Measurements from ENCODE around the gene RAB4A. TPM values are rescaled to one million over a fixed set of nuclear protein-coding genes. Genes with fewer than 3 reads are reported as not detected.

The RAB4A gene
- total RNA-seq, 1 experiment from 2014 or later = 98.9 TPM

DNA sequence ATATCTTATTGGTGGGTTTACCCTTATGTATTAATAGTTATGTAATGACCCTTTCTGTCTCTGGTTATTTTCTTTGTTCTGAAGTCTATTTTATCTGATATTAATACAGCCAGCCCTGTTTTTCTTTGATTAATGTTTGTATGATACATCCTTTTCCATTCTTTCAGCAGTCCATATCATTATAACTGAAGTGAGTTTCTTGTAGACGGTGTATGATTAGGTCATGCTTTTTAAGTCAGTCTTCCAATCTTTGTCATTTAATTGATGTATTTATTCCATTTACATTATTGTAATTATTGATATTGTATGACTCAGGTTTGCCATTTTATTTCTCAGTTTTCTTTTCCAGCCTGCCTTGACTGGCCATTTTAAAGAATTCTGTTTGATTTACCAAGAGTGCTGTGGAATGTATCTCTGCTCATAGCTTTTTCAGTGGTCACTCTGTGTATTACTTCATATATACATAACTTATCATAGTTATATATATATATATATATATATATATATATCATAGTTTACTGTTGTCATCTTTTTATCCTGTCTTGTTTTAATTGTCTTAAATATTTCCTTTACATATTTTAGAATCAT, 10.5 kb downstream of the RAB4A start:
- Histone ChIP-seq H3K4me3 (ENCODE audit: low read depth, low read length) (no peak overlapping the region), H3K27me3 (replicated peaks; ENCODE audit: control insufficient read depth, insufficient read depth, low read length) (no peaks in the 10 kb centered on the region), H3K9me3 (no peaks in the 10 kb centered on the region), H3K4me1 (peaks cover 27% of the 10 kb centered on the region), H3K36me3 (ENCODE audit: control insufficient read depth, insufficient read depth, low read length) (peaks cover 3% of the 10 kb centered on the region; the same call in 1 of the 2 replicates)
- Mint-ChIP-seq H3K27ac (ENCODE audit: unreplicated experiment) (no peak overlapping the region), H3K27me3 (ENCODE audit: insufficient read depth, unreplicated experiment) (no peaks in the 10 kb centered on the region), H3K9me3 (ENCODE audit: unreplicated experiment) (no peaks in the 10 kb centered on the region), H3K4me3 (ENCODE audit: unreplicated experiment) (no peak overlapping the region), H3K4me1 (ENCODE audit: low read depth, unreplicated experiment) (peaks cover 37% of the 10 kb centered on the region), H3K36me3 (ENCODE audit: insufficient read depth, unreplicated experiment) (peaks cover 19% of the 10 kb centered on the region)
- POLR2A ChIA-PET = no interaction called here
- TF ChIP-seq, protein P1, sequence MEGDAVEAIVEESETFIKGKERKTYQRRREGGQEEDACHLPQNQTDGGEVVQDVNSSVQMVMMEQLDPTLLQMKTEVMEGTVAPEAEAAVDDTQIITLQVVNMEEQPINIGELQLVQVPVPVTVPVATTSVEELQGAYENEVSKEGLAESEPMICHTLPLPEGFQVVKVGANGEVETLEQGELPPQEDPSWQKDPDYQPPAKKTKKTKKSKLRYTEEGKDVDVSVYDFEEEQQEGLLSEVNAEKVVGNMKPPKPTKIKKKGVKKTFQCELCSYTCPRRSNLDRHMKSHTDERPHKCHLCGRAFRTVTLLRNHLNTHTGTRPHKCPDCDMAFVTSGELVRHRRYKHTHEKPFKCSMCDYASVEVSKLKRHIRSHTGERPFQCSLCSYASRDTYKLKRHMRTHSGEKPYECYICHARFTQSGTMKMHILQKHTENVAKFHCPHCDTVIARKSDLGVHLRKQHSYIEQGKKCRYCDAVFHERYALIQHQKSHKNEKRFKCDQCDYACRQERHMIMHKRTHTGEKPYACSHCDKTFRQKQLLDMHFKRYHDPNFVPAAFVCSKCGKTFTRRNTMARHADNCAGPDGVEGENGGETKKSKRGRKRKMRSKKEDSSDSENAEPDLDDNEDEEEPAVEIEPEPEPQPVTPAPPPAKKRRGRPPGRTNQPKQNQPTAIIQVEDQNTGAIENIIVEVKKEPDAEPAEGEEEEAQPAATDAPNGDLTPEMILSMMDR (IDR thresholded peaks at IDR 0.05; ENCODE audit: insufficient read depth in 1 of 2, low read depth in 1 of 2, low read length in 1 of 2, severe bottlenecking in 1 of 2, unreplicated experiment in 1 of 2) = no peak
- no peak for DNase-seq
- intact Hi-C loops (cut with micrococcal nuclease; ENCODE audit: unreplicated experiment) = no loop called here
- CTCF ChIA-PET = no interaction called here
- BruUV-seq (replicated peaks) = no TSS peak

DNA sequence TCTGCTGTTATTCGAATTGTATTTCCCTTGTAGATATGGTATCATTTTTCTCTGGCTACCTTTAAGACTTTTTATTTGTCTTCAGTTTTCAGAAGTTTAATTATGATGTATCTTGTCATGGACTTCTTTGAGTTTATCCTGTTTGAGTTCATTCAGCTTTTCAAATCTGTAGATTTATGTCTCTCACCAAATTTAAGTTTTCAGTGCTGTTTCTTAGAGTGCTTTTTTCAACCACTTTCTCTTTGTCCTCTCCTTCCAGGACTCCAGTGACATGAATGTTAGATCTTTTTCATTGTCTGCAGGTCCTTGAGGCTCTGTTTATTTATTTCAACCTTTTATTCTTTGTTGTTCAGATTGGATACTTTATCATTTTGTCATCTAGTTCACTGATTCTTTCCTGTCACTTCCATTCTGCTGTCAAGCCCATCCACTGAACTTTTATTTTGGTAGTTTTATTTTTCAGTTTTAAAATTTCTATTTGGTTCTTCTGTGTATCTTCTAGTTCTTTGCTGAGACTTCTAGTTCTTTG, 11.4 kb downstream of the RAB4A start:
- intact Hi-C loops (cut with micrococcal nuclease; ENCODE audit: unreplicated experiment) = no loop called here
- H3K27me3 ChIP-seq (replicated peaks; ENCODE audit: control insufficient read depth, insufficient read depth, low read length) = no peaks in the 10 kb centered on the region
- H3K4me1 ChIP-seq = peaks cover 25% of the 10 kb centered on the region
- peaks cover 2% of the 10 kb centered on the region; the same call in 1 of the 2 replicates for H3K36me3 ChIP-seq (ENCODE audit: control insufficient read depth, insufficient read depth, low read length)
- H3K4me3 ChIP-seq (ENCODE audit: low read depth, low read length) = no peak overlapping the region
- peak overlapping the region; percentile 40 for H3K27ac Mint-ChIP-seq (ENCODE audit: unreplicated experiment)
- peaks cover 25% of the 10 kb centered on the region for H3K36me3 Mint-ChIP-seq (ENCODE audit: insufficient read depth, unreplicated experiment)
- TF ChIP-seq, protein P1 (IDR thresholded peaks at IDR 0.05; ENCODE audit: insufficient read depth in 1 of 2, low read depth in 1 of 2, low read length in 1 of 2, severe bottlenecking in 1 of 2, unreplicated experiment in 1 of 2) = no peak
- CTCF ChIA-PET = no interaction called here
- no peak overlapping the region for H3K4me3 Mint-ChIP-seq (ENCODE audit: unreplicated experiment)
- H3K27me3 Mint-ChIP-seq (ENCODE audit: insufficient read depth, unreplicated experiment) = no peaks in the 10 kb centered on the region
- H3K9me3 Mint-ChIP-seq (ENCODE audit: unreplicated experiment) = no peaks in the 10 kb centered on the region
- POLR2A ChIA-PET = no interaction called here
- DNase-seq = no peak
- peaks cover 44% of the 10 kb centered on the region for H3K4me1 Mint-ChIP-seq (ENCODE audit: low read depth, unreplicated experiment)
- no peaks in the 10 kb centered on the region for H3K9me3 ChIP-seq
- no TSS peak for BruUV-seq (replicated peaks)

DNA sequence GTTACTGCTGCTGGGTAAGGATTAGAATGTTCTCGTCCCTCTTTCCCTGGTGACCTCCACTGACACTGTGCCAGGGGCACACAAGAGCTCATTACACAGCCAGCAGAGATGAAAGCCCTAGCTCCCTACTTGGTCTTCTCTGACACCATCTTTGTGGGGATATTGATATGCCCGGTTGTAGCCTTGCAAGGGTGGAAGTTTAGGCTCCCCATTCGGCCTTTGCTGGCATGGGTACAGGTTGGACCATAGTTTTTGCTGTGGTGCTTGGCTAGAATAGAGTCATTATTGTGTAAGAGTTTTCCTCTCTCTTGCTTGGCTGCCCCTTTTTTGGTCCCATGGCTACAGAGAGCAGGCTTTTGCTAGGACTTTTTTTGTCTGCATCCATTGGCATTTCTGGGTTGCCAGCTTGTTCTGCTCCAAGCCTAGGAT, 12.3 kb downstream of the RAB4A start:
- H3K27ac Mint-ChIP-seq (ENCODE audit: unreplicated experiment) = peak overlapping the region; percentile 40
- TF ChIP-seq, protein P1 (IDR thresholded peaks at IDR 0.05; ENCODE audit: insufficient read depth in 1 of 2, low read depth in 1 of 2, low read length in 1 of 2, severe bottlenecking in 1 of 2, unreplicated experiment in 1 of 2) = no peak
- no peaks in the 10 kb centered on the region for H3K36me3 ChIP-seq (ENCODE audit: control insufficient read depth, insufficient read depth, low read length)
- ChIA-PET POLR2A (no interaction called here), CTCF (no interaction called here)
- peaks cover 33% of the 10 kb centered on the region for H3K36me3 Mint-ChIP-seq (ENCODE audit: insufficient read depth, unreplicated experiment)
- no peaks in the 10 kb centered on the region for H3K27me3 Mint-ChIP-seq (ENCODE audit: insufficient read depth, unreplicated experiment)
- peaks cover 23% of the 10 kb centered on the region for H3K4me1 ChIP-seq
- no TSS peak for BruUV-seq (replicated peaks)
- H3K4me1 Mint-ChIP-seq (ENCODE audit: low read depth, unreplicated experiment) = peaks cover 44% of the 10 kb centered on the region
- intact Hi-C loops (cut with micrococcal nuclease; ENCODE audit: unreplicated experiment) = no loop called here
- no peak overlapping the region for H3K4me3 ChIP-seq (ENCODE audit: low read depth, low read length)
- H3K27me3 ChIP-seq (replicated peaks; ENCODE audit: control insufficient read depth, insufficient read depth, low read length) = no peaks in the 10 kb centered on the region
- H3K9me3 Mint-ChIP-seq (ENCODE audit: unreplicated experiment) = no peaks in the 10 kb centered on the region
- H3K4me3 Mint-ChIP-seq (ENCODE audit: unreplicated experiment) = no peak overlapping the region
- no peak for DNase-seq
- no peaks in the 10 kb centered on the region for H3K9me3 ChIP-seq
